GM19452 (cell line): ENCODE measurements around the gene DNAJB6.

Experiments used
- ATAC-seq: cut with Tn5 transposase; IDR thresholded peaks from one replicate; pipeline ENCODE4 v1.9.1; 2021; ENCODE audit not compliant: unreplicated experiment

Gene DNAJB6

DNA sequence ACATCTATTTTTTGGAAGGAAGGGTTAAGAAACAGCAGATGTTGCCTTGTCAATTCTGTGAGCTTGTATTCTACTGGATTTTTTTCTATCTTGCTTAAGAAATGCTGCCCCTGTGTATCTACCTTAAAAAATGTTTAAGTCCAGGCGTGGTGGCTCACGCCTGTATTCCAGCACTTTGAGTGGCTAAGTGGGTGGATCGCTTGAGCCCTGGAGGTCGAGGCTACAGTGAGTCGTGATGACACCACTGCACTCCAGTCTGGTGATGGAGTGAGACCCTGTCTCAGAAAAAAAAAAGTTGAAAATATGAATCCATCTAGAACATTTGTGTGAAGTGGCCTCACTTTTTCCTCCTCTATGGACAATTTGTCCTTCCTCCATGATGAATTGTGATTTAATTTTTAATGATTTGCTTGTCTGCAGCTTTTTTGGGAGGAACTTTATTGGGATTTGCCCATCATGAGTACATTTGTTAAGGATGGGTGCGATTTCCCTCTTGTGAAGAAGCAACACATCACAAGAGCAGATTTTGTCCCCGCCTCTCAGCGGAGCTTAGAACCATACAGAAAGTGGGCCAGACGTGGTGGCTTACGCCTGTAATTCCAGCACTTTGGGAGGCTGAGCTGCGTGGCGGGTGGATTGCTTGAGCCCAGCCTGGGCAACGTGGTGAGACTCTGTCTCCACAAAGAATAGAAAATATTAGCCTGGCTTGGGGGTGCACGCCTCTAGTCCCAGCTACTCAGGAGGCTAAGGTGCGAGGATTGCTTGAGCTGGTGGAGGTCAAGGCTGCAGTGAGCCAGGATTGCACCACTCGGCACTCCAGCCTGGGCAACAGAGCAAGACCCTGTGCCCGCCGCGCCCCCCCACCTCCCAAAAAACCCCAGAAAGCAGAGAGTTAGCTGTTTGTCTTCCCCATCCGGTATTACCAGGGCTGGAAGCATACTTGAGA, 57.7 kb downstream of the DNAJB6 start:
- ATAC-seq = no peak

GRCh38 chr7:157395206-157395605, 58.4 kb downstream of the DNAJB6 start:
- ATAC-seq = no peak

- no peak for ATAC-seq
Measured at GRCh38 chr7:157396316-157397035, 59.7 kb downstream of the DNAJB6 start.

DNA sequence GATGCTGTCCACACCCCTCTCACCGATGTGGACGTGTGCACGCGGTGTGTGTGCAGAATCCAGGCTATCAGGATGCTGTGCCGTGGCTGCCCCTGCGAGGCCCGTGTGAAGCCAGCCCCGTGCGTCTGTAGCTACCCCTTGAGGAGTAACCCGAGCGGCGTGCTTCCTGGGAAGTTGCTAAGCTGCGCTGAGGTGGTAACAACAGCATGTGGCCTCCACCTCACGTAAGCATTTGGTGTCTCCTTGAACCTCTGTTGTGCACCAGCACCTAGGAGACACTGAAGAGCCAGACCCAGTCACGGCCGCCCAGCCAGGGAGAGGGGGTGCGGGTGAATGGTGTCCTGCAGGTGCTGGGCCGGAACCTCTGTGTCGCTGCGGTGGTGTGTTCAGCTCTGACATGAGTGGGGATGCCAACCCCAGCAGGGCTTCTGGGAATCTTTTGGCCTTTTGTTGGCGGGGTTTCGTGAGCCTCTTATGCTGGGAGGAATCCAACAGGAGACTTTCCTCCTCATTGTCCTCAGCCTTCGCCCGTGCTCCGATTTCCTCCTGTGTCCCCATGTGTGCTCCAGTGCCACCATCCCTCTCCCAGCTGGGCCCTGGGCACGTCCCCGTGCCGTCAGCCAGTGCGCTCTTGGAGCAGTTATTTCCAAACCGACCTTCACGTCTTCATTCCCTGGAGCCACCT, 60.4 kb downstream of the DNAJB6 start:
- no peak for ATAC-seq

- no peak for ATAC-seq
Measured at GRCh38 chr7:157397731-157398691, 61.2 kb downstream of the DNAJB6 start.

DNA sequence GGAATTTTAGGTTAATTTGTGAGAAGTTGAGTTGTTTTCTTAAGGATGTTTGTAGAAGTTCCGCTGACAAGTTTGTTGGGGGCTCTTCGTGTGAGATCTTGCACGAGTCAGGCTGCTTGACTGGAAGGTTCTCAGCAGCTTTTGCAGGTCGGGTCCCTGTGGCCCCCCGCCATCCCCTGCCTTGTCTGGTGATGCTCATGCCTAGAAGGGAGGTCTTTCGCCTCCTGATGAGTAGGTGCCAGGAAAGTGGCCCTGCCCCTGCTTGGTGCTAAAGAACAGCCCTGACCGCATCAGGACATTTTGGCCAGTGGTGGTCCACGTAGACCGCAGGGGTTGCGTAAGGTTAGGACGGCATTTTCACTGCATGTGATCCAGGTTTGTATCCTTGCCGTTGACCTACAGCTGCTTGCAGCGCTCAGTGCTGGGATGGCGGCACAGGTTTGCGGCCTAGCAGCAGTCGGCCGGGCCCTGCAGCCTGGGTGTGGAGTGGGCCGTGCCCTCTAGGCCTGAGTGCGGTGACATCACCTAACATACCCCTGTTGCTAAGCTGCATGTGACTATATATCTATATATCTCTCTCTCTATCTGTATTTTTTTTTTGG, 62.4 kb downstream of the DNAJB6 start:
- ATAC-seq = no peak

GRCh38 chr7:157400171-157400860, 63.5 kb downstream of the DNAJB6 start:
- ATAC-seq = no peak

- no peak for ATAC-seq
Measured at GRCh38 chr7:157401567-157402387, 65.0 kb downstream of the DNAJB6 start.

DNA sequence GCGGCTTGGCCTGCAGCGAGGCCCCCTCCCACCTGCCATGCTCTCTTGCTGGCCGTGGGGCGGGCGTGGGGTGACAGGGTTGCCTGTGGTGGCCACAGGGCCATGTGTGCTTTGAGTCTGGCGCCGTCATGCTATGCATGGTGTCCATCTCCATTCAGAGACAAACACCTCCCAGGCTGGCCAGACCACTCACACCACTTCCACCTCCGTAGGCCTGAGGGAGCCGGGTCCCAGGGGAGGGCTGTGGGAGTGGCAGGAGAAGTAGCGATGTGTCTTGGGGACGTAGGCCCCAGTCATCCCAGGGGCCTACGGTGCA, 65.5 kb downstream of the DNAJB6 start:
- no peak for ATAC-seq

GRCh38 chr7:157402911-157403534, 66.2 kb downstream of the DNAJB6 start:
- no peak for ATAC-seq

DNA sequence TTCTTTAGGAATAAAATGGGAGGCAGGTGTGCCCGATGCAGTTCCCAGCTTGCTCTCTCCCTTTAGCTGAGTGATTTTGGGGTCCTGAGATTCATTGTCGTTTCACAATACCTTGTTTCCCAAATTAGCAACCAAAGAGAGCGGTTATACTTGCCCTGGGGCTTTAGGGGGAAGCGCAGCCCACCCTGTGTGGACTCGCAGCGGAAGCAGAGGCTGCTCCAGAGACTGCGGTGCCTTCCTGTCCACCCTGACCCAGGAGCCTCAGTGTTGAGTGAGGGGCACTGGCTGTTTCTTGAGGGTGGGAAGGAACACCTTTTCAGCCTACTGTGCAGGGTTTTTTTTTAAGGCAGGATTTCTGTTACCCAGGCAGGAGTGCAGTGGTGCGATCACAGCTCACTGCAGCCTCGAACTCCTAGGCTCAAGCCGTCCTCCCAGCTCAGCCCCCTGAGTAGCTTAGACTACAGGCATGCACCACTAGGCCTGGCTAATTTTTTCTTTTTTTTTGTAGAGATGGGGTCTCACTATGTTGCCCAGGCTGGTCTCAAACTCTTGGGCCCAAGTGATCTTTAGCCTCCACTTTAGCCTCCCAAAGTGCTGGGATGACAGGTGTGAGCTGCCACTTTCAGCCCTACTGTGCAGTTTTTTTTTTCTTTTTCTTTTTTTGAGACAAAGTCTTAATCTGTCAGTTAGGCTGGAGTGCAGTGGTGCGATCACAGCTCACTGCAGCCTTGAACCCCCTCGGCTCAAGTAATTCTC, 67.0 kb downstream of the DNAJB6 start:
- ATAC-seq = no peak

GRCh38 chr7:157404845-157405481, 68.2 kb downstream of the DNAJB6 start:
- ATAC-seq = no peak

DNA sequence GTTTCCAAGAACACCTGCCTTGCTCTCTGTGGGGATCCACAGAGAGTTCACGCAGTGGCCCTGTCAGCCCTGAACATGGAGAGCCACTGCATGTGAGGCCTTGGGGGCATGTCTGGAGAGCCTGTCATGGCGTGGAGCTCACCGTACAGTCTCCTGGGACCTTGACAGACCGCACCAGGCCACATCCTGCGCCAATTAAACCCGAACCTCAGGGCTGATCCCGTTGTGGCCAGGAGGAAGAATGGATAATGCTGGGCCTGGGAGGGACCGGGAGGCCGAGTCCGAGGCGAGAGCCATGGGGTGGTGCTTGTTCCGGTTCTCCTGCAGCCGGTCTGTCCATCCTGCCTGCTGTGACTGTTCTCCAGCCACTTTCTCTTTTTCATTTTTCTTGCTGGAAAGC, 68.7 kb downstream of the DNAJB6 start:
- no peak for ATAC-seq

GRCh38 chr7:157405914-157406810, 69.4 kb downstream of the DNAJB6 start:
- ATAC-seq = no peak

GRCh38 chr7:157406971-157407370, 70.2 kb downstream of the DNAJB6 start:
- no peak for ATAC-seq
